SKM-1 treated with dmso at 0.1 percent for 144 hours (cell line): ENCODE results near the gene PITPNB.

Experiments used
- DNase-seq: peaks from one replicate; lab custom pipeline; 2025; ENCODE audit not compliant: unreplicated experiment; lab: John Stamatoyannopoulos, UW

The PITPNB gene

GRCh38 chr22:27919942-27920755 is 1.1 kb upstream of the PITPNB start:
- DNase-seq, result no peak

GRCh38 chr22:27918341-27919221 is 475 bp downstream of the PITPNB start:
- DNase-seq, result peak; percentile 21

GRCh38 chr22:27915986-27916385 is 3.1 kb downstream of the PITPNB start:
- no peak for DNase-seq

- DNase-seq, result no peak
Measured at GRCh38 chr22:27913162-27913741, 5.8 kb downstream of the PITPNB start.

- no peak for DNase-seq
Measured at GRCh38 chr22:27912101-27912500, 7.0 kb downstream of the PITPNB start.

- no peak for DNase-seq
Measured at GRCh38 chr22:27911330-27911729, 7.7 kb downstream of the PITPNB start.

- no peak for DNase-seq
Measured at GRCh38 chr22:27906241-27906640, 12.8 kb downstream of the PITPNB start.

GRCh38 chr22:27905653-27906052 is 13.4 kb downstream of the PITPNB start:
- no peak for DNase-seq

- DNase-seq, result no peak
Measured at GRCh38 chr22:27903805-27904473, 15.1 kb downstream of the PITPNB start.

- no peak for DNase-seq
Measured at GRCh38 chr22:27900153-27900552, 18.9 kb downstream of the PITPNB start.

GRCh38 chr22:27896245-27896644 is 22.8 kb downstream of the PITPNB start:
- no peak for DNase-seq

GRCh38 chr22:27895600-27895999 is 23.5 kb downstream of the PITPNB start:
- no peak for DNase-seq

- no peak for DNase-seq
Measured at GRCh38 chr22:27892811-27893210, 26.2 kb downstream of the PITPNB start.

GRCh38 chr22:27892064-27892463 is 27.0 kb downstream of the PITPNB start:
- DNase-seq, result no peak

GRCh38 chr22:27888310-27888709 is 30.7 kb downstream of the PITPNB start:
- no peak for DNase-seq

- no peak for DNase-seq
Measured at GRCh38 chr22:27886843-27887151, 32.3 kb downstream of the PITPNB start.

- DNase-seq, result peak; percentile 5
Measured at GRCh38 chr22:27885977-27886842, 32.8 kb downstream of the PITPNB start.

- DNase-seq, result no peak
Measured at GRCh38 chr22:27883656-27884350, 35.3 kb downstream of the PITPNB start.

- no peak for DNase-seq
Measured at GRCh38 chr22:27882507-27883290, 36.4 kb downstream of the PITPNB start.
